Mammary epithelial cell (primary cell): ENCODE measurements around the gene PRR32.

Experiments
- EZH2 ChIP-seq: IDR thresholded peaks from 2 replicates; pipeline ENCODE4 v1.6.1; 2012; ENCODE audit warnings: low read length, inconsistent platforms, borderline replicate concordance
- TF ChIP-seq, protein P1 (sequence below), 2 donors: IDR thresholded peaks in 1 of 2; conservative IDR thresholded peaks in 1 of 2; 2 replicates each; pipeline ENCODE4 v1.5.1; 2011 to 2012; ENCODE audit warnings: inconsistent platforms in 2 of 2, low read length in 2 of 2, mild to moderate bottlenecking in 2 of 2, control low read depth in 1 of 2, low read depth in 1 of 2; ENCODE audit not compliant: insufficient read depth in 1 of 2; ENCODE audit errors: extremely low read depth in 1 of 2

DNA sequence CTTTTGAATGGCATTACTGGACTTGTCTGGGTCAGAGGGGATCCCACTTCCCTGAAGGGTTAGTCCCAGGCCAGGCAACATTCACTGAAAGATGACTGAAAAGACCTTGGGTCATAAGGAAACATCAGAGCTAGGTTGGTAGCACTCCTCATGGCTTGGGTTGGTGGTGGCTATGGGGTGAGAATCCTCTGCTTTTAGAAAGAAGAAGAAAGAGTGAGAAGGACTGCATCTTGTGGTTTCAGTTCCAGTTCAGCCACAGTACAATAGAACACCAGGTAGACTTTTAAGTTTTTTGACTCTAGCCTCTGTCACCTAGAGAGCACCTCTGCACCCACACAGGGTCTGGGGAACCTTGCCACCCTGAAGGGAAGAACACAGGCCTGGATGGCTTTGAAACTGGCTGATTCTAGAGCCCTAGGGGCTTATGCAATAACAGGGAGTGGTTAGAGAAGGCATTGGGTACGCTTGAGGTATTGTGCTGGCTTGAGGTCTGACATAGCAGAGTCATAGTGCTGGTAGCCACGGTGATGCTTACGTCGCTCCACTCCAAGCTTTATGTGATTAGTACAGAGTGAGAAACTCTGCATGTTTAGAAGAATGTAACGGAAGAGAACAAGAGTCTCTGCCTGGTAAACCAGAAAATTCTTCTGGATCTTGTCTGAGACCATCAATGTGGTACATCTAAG lies 36.5 kb downstream of the PRR32 start:
- TF ChIP-seq, protein P1, sequence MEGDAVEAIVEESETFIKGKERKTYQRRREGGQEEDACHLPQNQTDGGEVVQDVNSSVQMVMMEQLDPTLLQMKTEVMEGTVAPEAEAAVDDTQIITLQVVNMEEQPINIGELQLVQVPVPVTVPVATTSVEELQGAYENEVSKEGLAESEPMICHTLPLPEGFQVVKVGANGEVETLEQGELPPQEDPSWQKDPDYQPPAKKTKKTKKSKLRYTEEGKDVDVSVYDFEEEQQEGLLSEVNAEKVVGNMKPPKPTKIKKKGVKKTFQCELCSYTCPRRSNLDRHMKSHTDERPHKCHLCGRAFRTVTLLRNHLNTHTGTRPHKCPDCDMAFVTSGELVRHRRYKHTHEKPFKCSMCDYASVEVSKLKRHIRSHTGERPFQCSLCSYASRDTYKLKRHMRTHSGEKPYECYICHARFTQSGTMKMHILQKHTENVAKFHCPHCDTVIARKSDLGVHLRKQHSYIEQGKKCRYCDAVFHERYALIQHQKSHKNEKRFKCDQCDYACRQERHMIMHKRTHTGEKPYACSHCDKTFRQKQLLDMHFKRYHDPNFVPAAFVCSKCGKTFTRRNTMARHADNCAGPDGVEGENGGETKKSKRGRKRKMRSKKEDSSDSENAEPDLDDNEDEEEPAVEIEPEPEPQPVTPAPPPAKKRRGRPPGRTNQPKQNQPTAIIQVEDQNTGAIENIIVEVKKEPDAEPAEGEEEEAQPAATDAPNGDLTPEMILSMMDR (conservative IDR thresholded peaks at IDR 0.05 in 1 of 2, IDR thresholded peaks at IDR 0.05 in 1 of 2; ENCODE audit: extremely low read depth in 1 of 2, insufficient read depth in 1 of 2, low read depth in 1 of 2, low read length in 2 of 2): no peak
- TF ChIP-seq EZH2: no peak
